ENCODE results near the gene AQP12A.
"Not testable (repeated sequence)": the region's sequence is repeated elsewhere in the genome, so short reads cannot be mapped to it uniquely, and the experiment has no call there.

The AQP12A gene

GRCh38 chr2:240688553-240688919, 3.1 kb upstream of the AQP12A start:
- DNase-seq (ENCODE audit: low read depth), result no peak

GRCh38 chr2:240689975-240690374, 1.7 kb upstream of the AQP12A start:
- DNase-seq (ENCODE audit: low read depth), result no peak

- not testable (repeated sequence) for DNase-seq (ENCODE audit: low read depth)
Observed at GRCh38 chr2:240690421-240691074, 1.1 kb upstream of the AQP12A start.

- DNase-seq (ENCODE audit: low read depth), result not testable (repeated sequence)
Observed at GRCh38 chr2:240691075-240691427, 615 bp upstream of the AQP12A start.

- DNase-seq (ENCODE audit: low read depth), result not testable (repeated sequence)
Observed at GRCh38 chr2:240692583-240693561, 1.2 kb downstream of the AQP12A start.

- DNase-seq (ENCODE audit: low read depth), result not testable (repeated sequence)
Observed at GRCh38 chr2:240694304-240694703, 2.6 kb downstream of the AQP12A start.

GRCh38 chr2:240695593-240695992, 3.9 kb downstream of the AQP12A start:
- DNase-seq (ENCODE audit: low read depth), result not testable (repeated sequence)

- DNase-seq (ENCODE audit: low read depth), result not testable (repeated sequence)
Observed at GRCh38 chr2:240696469-240696868, 4.8 kb downstream of the AQP12A start.

- not testable (repeated sequence) for DNase-seq (ENCODE audit: low read depth)
Observed at GRCh38 chr2:240698852-240699561, 7.3 kb downstream of the AQP12A start.

GRCh38 chr2:240699835-240700234, 8.2 kb downstream of the AQP12A start:
- DNase-seq (ENCODE audit: low read depth), result not testable (repeated sequence)

GRCh38 chr2:240700616-240701015, 8.9 kb downstream of the AQP12A start:
- not testable (repeated sequence) for DNase-seq (ENCODE audit: low read depth)

GRCh38 chr2:240701091-240701735, 9.5 kb downstream of the AQP12A start:
- no peak for DNase-seq (ENCODE audit: low read depth)

- DNase-seq (ENCODE audit: low read depth), result no peak
Observed at GRCh38 chr2:240701736-240702639, 10.3 kb downstream of the AQP12A start.

- DNase-seq (ENCODE audit: low read depth), result no peak
Observed at GRCh38 chr2:240702640-240703011, 11.0 kb downstream of the AQP12A start.

GRCh38 chr2:240703417-240704341, 12.0 kb downstream of the AQP12A start:
- no peak for DNase-seq (ENCODE audit: low read depth)

- DNase-seq (ENCODE audit: low read depth), result peak; percentile 15
Observed at GRCh38 chr2:240704651-240705050, 13.0 kb downstream of the AQP12A start.

GRCh38 chr2:240705204-240705791, 13.6 kb downstream of the AQP12A start:
- DNase-seq (ENCODE audit: low read depth), result no peak

- no peak for DNase-seq (ENCODE audit: low read depth)
Observed at GRCh38 chr2:240707043-240707756, 15.5 kb downstream of the AQP12A start.

GRCh38 chr2:240707821-240708220, 16.2 kb downstream of the AQP12A start:
- DNase-seq (ENCODE audit: low read depth), result no peak

All from stimulated activated CD8-positive, alpha-beta memory T cell treated with anti-CD3 and anti-CD28 coated beads, Interleukin-12 subunit alpha, Interleukin-12 subunit beta, amount 100 ng/mL, for 4 hours (primary cell).